NOMO-1 treated with DMSO at 0.1 percent for 48 hours (cell line): ENCODE measurements around the gene LRRC46.

Source experiments
- DNase-seq: peaks from one replicate; lab custom pipeline; 2025; ENCODE audit not compliant: unreplicated experiment; lab: John Stamatoyannopoulos, UW

Gene LRRC46, protein sequence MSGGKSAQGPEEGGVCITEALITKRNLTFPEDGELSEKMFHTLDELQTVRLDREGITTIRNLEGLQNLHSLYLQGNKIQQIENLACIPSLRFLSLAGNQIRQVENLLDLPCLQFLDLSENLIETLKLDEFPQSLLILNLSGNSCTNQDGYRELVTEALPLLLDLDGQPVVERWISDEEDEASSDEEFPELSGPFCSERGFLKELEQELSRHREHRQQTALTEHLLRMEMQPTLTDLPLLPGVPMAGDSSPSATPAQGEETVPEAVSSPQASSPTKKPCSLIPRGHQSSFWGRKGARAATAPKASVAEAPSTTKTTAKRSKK

DNA sequence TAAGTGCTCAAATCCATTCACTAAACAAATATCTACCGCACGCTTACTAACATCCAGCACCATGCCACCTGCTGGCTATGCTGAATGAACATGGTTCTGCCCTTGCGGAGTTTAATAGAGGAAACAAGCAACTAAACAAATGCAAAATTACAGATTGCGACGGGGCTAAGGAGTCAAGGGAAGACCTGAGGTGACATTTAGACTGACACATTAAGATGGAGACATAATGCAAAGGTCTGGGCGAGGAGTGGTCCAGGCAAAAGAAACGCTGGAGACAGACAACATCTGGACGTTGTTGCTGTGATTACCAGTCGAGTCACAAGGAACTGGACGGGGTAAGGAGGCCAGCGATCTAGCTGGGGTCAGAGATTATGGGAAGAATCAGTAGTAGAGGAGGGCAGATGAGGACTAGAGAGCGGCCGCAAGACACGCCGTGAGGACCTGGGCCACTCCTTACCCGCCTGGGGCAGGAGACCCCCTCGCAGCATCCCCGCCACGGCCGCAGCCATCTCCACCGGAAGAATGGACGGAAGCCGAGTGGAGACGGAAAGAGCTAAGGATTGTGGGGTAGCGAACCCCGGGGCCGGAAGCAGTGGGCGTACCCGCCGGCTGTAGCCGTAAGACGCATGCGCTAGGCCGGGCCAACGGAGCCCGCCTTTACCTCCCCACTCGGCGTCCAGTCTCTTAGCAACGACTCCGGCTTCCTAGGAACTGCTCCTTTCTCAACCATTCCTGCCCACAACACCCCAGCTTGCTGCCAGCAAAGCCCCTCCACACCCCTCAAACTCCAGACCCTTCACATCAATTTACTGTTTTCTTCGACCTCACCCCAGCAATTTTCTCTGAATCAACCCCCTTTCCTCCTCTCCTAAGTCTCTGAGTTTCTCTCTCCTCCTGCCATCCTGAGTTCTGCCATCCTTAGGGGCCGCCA, at the start of gene LRRC46, which contains the start of gene MRPL10:
Gene LRRC46, plus strand, starts transcription at position 668 of the 931 bp plus-strand sequence. CDS start 320 bp downstream, outside the sequence.
Gene MRPL10, minus strand, starts transcription at position 539 of the 931 bp plus-strand sequence. Its CDS starts 30 bp downstream, at position 509.
- DNase-seq: peak; percentile 92

DNA sequence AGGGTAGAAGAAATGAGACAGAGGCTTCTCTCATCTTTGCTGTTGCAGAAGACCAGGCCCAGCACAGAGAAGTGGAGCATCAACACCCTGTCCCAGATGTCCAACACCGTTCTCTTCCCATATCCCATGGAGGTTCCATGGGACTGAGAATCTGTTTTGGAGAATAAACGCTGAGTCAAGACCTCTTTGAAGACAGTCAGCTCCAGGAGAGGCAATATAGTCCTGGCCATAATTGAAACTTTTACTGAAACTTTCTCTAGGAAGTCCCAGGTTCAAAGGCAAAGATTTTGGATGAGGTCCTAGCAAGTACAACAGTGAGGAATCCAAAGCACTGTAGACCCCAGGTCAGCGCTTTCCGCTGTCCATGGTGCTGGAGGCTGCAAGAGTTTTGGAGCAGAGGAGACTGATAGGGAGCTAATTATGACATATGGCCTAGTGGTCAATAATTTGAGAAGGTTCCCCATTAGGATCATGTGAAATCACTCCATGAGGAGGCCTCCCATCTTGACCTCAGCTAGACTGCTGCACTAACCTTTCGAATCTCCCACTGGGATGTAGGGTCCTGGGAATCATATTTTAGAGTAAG, 45.8 kb upstream of the LRRC46 start:
- DNase-seq: peak; percentile 14

DNA sequence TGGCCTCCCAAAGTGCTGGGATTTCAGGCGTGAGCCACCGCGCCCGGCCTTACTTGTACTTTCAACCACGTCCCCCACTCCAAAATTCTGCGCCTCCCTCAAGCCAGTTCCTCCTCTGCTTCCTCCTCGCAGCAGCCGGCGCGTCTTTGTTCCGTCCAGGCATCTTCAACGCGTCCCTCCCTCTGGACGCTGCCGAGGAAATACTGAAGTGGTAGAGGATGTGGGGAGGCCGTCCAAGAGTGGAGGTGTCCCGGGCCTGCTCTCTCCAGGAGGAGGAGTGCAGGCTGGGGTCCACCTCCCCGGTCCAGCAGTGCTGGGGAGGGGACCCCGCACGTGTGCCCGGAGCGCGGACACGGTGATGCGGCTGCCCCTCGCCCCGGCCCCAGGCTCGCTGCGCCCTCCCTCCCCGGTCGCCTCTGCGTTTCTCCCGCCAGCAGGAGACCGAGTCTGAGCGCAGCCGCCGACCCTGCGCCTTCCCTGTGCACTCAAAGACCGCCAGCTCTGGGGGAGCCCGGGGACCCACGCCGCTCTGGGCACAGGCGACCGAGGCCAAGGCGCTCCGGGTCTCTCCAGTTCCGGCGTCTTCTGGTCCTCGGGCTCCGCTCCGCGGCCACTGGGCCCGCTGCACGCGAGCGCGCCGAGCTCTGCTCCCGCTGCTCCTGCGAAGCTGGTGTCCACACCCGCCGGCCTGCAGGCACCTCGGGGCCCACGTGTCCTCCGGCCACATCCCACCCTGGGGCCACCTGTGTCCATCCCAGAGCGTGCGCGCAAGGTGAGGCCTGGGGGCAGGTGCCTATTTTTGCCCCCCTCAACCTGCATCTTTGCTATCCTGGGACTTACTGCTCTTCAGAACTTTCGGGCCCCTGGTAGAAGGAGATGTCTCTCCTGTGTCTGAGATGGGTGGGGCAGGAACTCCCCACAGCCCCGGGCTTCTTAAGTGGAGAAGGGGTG, 41.6 kb upstream of the LRRC46 start:
- peak; percentile 28 for DNase-seq

DNA sequence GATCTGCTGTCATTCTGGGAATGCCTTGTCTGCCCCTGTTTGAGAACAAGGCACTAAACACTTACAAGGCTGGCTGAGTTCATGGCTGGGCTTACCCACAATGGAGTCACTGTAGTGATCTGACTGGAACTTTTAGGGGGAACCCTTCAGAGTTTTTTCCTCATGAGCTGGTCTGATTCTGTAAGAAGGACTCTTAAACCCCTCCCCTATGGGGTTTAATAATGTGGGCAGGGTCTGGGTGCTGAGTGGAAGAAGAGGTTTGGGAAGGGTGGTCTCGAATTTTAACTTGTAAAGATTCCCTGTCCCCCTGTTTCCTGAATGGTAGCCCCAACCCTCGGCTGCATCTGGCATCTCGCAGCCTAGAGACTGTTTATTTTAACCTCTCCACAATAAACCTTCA, 40.4 kb upstream of the LRRC46 start:
- no peak for DNase-seq

DNA sequence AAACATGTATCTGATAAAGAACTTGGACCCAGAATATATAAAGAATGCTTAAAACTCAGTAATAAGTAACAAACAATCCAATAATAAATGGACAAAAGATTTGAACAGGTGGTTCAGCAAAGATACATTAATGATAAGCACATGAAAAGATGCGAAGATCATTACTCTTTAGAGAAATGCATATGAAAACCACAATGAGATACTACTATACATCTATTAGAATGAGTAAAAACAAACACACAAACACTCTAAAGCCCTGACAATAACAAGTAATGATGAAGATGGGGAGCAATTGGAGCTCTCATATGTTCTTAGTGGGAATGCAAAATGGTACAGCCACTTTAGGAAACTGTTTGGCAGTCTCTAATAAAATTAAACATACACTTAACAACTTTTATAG, 39.0 kb upstream of the LRRC46 start:
- no peak for DNase-seq

DNA sequence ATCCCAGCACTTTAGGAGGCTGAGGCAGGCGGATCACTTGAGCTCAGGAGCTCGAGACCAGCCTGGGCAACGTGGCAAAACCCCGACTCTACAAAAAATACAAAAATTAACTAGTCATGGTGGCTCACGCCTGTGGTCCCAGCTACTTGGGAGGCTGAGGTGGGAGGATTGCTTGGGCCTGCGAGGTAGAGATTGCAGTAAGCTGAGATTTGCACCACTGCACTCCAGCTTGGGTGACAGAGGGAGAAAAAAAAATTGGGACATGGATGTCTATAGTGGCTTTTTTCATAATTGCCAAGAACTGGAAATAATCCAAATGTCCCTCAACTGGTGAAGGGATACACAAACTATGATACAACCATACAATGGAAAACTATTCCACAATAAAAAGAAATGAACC, 38.5 kb upstream of the LRRC46 start:
- DNase-seq: no peak

DNA sequence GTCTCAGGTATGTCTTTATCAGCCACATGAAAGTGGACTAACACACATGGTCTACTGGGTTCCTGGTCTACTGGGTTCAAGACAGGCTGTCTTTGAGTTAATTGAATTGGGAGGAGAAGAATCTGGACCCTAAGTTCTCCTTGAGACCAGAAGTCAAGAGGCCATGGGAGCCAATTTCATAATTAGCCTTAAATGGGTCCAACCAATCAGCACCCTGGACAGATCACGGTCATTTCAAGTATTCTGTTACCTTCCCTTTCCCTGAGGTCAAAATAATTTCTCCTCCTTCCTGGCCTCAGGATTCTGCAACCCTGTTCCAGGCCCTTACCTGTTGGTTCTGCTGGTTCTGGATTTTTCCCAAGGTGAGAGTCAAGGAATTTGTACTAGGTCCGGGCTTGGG, 33.7 kb upstream of the LRRC46 start:
- DNase-seq: peak; percentile 14

DNA sequence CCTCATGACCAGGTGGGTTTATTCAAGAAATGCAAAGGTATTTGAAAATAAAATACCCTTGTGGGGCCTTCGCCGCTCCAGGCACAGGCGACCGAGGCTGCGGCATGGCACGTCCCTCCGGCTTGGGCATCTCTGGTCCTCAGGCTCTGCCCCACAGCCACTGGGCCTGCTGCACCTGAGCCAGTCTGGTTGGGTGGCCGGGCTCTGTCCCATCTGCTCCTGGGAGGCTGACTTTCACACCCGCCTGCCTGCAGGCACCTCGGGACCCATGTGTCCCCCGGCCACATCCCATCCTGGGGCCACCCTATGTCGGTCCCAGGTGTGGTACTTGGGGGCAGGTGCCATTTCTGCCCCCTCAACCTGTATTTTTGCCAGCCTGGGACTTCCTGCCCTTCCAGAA, 30.8 kb upstream of the LRRC46 start:
- no peak for DNase-seq

DNA sequence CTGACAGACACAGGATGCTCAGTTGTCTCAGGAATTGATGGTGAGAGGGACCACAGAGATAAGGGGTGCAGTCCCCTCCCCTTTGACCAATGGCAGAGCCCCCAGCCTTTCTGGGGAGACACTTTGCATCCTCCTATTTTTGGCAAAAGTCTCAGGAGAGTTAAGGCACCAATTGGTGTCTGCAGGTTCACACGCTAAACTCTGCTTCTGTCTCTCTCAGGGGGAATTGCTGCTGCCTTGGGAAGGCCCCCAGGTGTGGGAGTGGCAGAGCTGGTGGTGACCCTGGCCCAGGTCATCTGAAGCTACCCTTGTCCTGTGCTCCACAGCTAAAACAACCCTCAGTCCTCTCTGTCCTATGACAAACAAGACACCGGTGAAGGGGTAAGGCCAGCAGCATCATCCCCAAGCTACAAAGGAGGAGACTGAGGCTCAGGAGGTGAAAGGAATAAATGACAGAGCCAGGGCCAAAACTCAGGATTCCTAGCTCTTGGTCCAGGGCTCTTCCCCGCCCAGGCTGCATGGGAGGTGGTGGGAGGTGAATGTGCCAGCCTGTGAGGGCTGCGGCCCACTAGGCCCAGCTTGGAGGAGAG, 30.2 kb upstream of the LRRC46 start:
- no peak for DNase-seq

DNA sequence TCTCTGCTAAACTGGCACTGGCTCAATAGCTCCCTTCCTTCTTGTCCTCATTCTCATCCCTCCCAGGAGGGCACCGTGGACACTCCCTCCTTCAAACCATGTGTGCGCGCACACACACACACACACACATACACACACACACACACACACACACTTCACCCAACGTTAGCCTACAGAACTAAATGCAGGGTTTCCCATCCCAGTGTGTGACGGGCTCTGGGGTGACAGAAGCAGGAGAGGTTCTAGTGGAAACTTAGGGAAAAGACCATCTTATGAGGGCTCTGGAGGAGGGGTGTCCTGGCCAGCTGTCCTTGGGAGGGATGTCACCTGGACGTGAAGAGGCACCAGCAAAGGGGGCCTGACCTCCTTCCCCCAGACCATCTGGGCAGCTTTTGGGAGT, 29.6 kb upstream of the LRRC46 start:
- DNase-seq: no peak

DNA sequence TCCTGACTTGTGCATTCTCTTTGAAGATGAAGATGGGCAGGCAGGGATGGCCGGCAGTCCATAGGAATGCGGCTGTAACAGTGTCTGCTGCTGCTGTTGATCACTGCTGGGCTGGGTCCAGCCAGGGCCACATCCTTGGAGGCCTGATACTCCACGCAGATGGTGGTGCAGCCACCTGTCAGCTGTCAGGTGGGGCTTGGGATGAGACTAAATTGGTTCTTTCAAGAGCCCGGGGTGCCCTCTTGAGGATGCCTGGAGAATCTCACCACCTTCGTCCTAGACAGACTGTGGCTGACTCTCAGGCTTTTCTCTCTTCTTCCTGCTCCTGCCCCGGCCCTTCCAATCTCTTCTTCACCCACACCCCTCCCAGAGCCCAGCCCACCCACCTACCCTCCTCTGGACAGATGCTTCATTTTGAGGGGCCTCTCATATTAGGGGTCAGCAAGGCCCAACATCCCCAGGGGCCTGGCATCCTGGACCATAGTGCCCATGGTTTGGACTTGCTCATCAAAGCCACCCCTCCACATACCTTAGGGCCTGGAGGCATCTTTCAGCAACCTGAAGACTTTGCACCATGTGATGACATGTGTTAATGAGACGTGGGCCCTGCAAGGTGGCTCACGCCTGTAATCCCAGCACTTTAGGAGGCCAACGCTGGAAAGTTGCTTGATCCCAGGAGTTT, 29.0 kb upstream of the LRRC46 start:
- peak; percentile 16 for DNase-seq

DNA sequence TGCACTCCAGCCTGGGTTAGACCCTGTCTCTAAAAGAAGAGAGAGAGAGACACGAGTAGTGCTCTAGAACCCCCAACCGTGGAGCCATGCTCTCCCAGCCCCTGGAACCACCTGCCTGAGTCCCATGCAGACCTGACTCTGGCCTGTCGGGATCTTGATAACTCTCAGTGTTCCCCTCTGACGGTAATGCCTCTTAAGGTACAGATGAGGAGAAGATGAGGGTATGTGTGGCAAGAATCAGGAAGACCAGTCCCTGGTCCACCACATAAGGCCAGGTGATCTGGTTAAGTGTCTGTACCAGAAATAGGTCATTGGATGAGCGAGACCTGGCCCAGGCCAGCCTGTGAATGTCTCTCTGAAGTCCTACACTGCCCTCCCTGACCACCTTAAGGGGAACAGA, 28.3 kb upstream of the LRRC46 start:
- DNase-seq: no peak

DNA sequence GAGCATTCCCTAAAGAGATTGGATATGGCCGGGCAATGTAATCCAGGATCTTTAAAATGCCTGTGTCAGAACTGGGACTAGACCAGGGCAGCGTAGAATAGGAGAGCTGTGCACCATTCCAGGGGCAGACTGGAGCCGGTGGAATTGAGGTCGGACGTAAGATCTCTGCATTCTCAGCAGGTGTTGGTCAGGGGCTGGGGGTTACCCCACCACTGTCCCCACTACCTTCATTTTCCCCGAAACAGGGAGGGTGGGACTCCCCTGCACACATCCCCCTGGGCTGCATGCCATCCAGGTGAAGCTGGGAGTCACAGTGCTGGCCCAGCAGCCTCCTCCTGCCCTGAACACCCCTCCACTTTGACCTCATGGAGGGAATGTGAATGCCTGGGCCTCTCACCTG, 27.7 kb upstream of the LRRC46 start:
- DNase-seq: no peak

DNA sequence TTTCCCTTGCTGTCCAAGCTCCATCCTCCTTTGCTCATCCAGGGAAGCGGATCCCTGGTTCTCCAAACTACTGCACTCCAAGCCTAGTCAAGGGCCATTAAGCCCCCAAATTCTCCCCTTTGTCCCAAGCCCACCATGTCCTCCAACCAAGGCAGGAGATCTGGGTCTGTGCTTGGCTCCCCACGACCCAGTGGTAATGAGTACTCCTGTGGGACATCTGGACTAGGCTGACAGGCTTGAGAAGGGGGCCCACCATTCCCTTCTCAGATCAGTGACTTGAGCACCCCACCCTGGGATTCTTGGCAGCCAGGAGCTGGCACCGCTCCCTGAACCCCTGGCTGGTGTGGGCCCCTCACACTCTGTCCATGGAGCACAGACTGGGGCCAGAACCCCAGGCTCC, 27.0 kb upstream of the LRRC46 start:
- DNase-seq: no peak

DNA sequence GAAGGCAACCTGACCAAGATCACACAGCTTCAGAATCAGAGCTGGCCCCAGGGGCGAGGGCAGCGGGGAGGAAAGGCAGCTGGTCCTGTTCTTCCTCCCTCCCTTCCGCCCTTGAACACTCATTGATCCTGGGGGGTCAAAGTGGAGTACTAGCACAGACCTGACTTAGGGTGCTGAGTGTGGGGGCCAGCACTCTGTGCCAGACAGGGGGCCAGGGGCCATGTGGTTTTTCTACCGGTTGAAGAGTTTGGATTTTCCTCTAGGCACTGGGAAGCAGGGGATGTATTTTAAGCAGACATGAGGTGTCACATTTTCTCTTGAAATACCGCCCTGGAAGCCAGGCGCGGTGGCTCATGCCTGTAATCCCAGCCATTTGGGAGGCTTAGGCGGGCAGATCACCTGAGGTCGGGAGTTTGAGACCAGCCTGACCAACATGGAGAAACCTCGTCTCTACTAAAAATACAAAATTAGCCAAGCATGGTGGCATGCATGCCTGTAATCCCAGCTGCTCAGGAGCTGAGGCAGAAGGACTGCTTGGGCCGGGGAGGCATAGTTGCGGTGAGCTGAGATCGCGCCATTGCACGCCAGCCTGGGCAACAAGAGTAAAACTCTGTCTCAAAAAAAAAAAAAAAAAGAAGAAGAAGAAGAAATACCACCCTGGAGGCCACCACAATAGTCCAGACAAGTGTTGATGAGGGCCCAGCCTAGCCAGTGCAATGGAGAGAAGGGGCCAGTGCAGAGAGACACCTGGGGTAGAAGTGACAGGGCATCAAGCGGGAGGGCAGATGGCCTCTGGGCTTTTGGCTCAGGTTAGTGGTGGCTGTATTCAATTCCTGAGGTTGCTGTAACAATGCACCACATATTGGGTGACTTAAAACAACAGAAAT, 25.2 kb upstream of the LRRC46 start:
- no peak for DNase-seq

DNA sequence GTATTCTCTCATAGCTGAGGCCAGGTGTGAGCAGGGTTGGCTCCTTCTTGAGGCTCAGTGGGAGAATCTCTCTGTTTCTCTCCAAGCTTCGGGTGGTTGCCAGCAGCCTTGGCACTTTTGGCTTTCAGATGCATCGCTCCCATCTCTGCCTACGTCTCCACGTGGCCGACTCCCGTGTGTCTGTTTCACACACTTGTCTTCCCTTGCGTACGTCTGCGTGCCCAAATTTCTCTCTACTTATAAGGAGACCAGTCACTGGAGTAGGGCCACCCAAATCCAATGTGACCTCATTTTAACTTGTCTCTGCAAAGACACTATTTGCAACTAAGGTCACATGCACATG, 24.6 kb upstream of the LRRC46 start:
- no peak for DNase-seq

DNA sequence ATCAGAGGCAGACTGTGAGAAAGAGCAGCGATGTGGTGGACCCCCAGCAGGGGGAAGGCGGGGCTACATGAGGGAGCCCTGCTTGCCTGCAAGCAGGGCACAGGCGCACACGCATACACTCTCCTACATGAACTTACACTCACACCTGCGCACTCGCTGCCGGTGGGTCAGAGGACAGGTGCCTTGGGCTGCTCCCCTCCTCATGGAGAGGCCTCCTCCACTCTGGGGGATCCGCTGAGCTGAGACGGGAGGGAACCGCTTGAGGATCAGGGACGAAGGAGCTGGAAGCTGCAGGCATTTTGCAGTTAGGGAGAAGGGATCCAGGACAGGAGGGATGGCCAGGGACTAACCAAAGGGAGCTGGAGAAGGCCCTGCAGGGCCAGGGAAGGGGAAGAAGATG, 24.0 kb upstream of the LRRC46 start:
- no peak for DNase-seq

DNA sequence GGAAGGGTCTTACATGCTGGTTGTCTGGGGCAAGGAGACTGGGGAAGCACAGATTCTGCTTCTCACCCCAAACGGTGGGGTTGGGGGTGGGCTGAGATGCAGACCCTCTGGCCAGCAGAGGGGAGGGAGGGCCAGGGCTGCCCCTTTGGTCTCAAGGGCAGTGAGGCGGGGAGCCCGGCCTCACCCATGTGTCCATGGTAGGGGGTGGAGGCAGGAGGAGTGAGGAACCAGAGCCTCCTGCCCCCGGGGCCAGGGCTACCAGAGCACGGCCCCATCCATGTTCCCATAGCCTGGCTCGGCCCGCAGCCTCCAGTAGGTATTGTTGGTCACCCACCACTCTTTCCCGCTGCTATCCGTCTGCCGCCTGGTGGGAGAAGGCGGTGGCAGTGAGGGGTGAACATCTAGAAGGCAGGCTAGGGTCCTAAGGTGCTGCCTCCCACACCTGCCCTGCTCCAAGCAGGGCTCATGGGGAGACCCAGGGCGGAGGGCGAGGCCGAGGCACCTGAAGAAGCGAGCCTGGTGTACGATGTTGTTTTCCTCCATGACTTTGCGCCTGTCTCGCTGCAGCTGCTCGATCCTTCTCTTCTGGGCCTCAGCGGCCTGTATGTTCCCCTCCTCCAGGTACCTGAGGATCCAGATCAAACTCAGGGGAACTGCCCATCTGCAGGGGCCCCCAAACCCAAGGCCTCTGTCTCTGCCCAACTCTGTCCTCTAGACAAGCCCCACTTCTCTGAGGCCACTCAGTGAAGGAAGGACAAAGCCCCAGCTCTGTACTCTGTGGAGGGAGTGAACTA, 23.2 kb upstream of the LRRC46 start:
- DNase-seq: no peak
